ENCODE data around the gene ZMPSTE24. TPM values are rescaled to one million over a fixed set of nuclear protein-coding genes. Genes with fewer than 3 reads are reported as not detected.

The ZMPSTE24 gene
- total and polyA plus RNA-seq, 2 of the 4 experiments (the other 2 are of a cell fraction): 21.0 to 28.9 TPM

- H3K79me1 ChIP-seq (ENCODE audit: low read depth in 1 of 2, low read length in 2 of 2): no peaks in the 10 kb centered on the region
- no peak overlapping the region for H3K18ac ChIP-seq (ENCODE audit: low read depth, low read length)
- DNase-seq (no peak), ATAC-seq (ENCODE audit: low read depth) (no peak)
- no peak for TF ChIP-seq CHD1 (IDR thresholded peaks at IDR 0.05; ENCODE audit: low read depth, low read length)
- TF ChIP-seq MAZ (IDR thresholded peaks at IDR 0.05; ENCODE audit: borderline replicate concordance, low read depth, low read length): no peak
- TF ChIP-seq RCOR1 (IDR thresholded peaks at IDR 0.05; ENCODE audit: insufficient replicate concordance, low read length): no peak
- TF ChIP-seq FOS (IDR thresholded peaks at IDR 0.05; ENCODE audit: low read depth, low read length): no peak
- no peak for TF ChIP-seq NFE2L2 (IDR thresholded peaks at IDR 0.05; ENCODE audit: low read depth, low read length)
- TF ChIP-seq MAFK (IDR thresholded peaks at IDR 0.05; ENCODE audit: low read depth, low read length): no peak
- no peak for TF ChIP-seq BHLHE40 (IDR thresholded peaks at IDR 0.05; ENCODE audit: low read depth, low read length)
- TF ChIP-seq SMC3 (IDR thresholded peaks at IDR 0.05; ENCODE audit: low read depth, low read length): no peak
- ChIA-PET CTCF (interaction anchor here (1.2 kb wide), 1 partner anchor 20 kb away, joined by 4 read pairs; no protein-coding TSS in a partner anchor), POLR2A (ENCODE audit: unreplicated experiment) (no interaction called here)
- H2BK120ac ChIP-seq (ENCODE audit: low read depth, low read length): no peak overlapping the region
- no peaks in the 10 kb centered on the region for H3K36me3 ChIP-seq (ENCODE audit: control insufficient read depth, insufficient read depth, low read length)
- no peak overlapping the region for H3K27ac ChIP-seq (ENCODE audit: insufficient read depth, low read length)
- no peak overlapping the region for H2BK5ac ChIP-seq (ENCODE audit: low read depth, low read length, poor library complexity, severe bottlenecking)
- H3K4me3 ChIP-seq (ENCODE audit: insufficient read depth, low read depth, low read length): no peak overlapping the region
- no peaks in the 10 kb centered on the region for H4K20me1 ChIP-seq (ENCODE audit: insufficient read depth, low read length)
- H2AK5ac ChIP-seq (ENCODE audit: low read depth, low read length): no peak overlapping the region
- 0 out of 2 replicates have a peak, but pooled peaks cover 3% of the 10 kb centered on the region for H3K9me1 ChIP-seq (ENCODE audit: insufficient read depth, low read length)
- dilution Hi-C loops (cut with HindIII; ENCODE audit: low sequenced_read_pairs, unreplicated experiment): no loop called here
- peaks cover 13% of the 10 kb centered on the region; the same call in 1 of the 2 replicates for H3K4me1 ChIP-seq (ENCODE audit: control insufficient read depth, insufficient read depth, low read length)
- no peak overlapping the region for H3K23ac ChIP-seq (ENCODE audit: low read depth, low read length)
- peaks cover 37% of the 10 kb centered on the region for H3K27me3 ChIP-seq (ENCODE audit: control insufficient read depth, insufficient read depth, low read length)
- no peak overlapping the region for H3K4ac ChIP-seq (ENCODE audit: low read depth, low read length)
- H2BK20ac ChIP-seq (ENCODE audit: low read depth, low read length): no peak overlapping the region
- H3K56ac ChIP-seq (ENCODE audit: extremely low read depth, insufficient read depth, low read length): no peak overlapping the region
- intact Hi-C loops (cut with micrococcal nuclease): loop anchor here (5.0 kb wide), 1 partner anchor 176 kb away; no protein-coding TSS in a partner anchor
- WGBS, 2 experiments (ENCODE audit: extremely low coverage in 2 of 2, insufficient read length in 1 of 2): 100% methylated on average over 2 of the region's 4 CpGs; no CpG with 5 or more reads in 1 of the 2 experiments
- H4K5ac ChIP-seq (ENCODE audit: low read depth, low read length): no peak overlapping the region
- H3K9ac ChIP-seq (ENCODE audit: low read depth, low read length): no peak overlapping the region
- no TSS peak for BruUV-seq (replicated peaks)
- H2AK9ac ChIP-seq (replicated peaks; ENCODE audit: low read depth, low read length, poor library complexity): no peak overlapping the region
- no peak overlapping the region for H3K4me2 ChIP-seq (ENCODE audit: low read depth, low read length)
- no peak overlapping the region for H4K8ac ChIP-seq (ENCODE audit: low read depth in 2 of 2, low read length in 2 of 2)
- H2AFZ ChIP-seq (replicated peaks; ENCODE audit: low read length, poor library complexity): no peak overlapping the region
- H3K14ac ChIP-seq (replicated peaks; ENCODE audit: low read depth, low read length): no peak overlapping the region
- no peak overlapping the region for H4K91ac ChIP-seq (ENCODE audit: insufficient read depth, low read depth, low read length)
- in situ Hi-C loops (cut with MboI; ENCODE audit: low sequenced_read_pairs): no loop called here
- no peaks in the 10 kb centered on the region for H3K9me3 ChIP-seq (ENCODE audit: control insufficient read depth, insufficient read depth, low read length)
- H2BK15ac ChIP-seq (ENCODE audit: low read depth, low read length): no peak overlapping the region
Measured at GRCh38 chr1:40318476-40318875, 60.4 kb downstream of the ZMPSTE24 start.
